Measurements from ENCODE around the gene SLCO4A1.

SLCO4A1 gene

GRCh38 chr20:62638679-62639406 lies 3.5 kb upstream of the SLCO4A1 start:
- DNase-seq = no peak

GRCh38 chr20:62639765-62640164 lies 2.5 kb upstream of the SLCO4A1 start:
- DNase-seq = no peak

GRCh38 chr20:62640870-62641269 lies 1.4 kb upstream of the SLCO4A1 start:
- DNase-seq = no peak

- DNase-seq = no peak
These were observed 817 bp upstream of the SLCO4A1 start for GRCh38 chr20:62641321-62642050.

- DNase-seq = peak; percentile 63
These were observed 590 bp downstream of the SLCO4A1 start for GRCh38 chr20:62642666-62643520.

- no peak for DNase-seq
These were observed 1.3 kb downstream of the SLCO4A1 start for GRCh38 chr20:62643521-62644043.

GRCh38 chr20:62644044-62644795 lies 1.9 kb downstream of the SLCO4A1 start:
- DNase-seq = no peak

GRCh38 chr20:62644802-62645496 lies 2.6 kb downstream of the SLCO4A1 start:
- no peak for DNase-seq

GRCh38 chr20:62645613-62646012 lies 3.3 kb downstream of the SLCO4A1 start:
- no peak for DNase-seq

- no peak for DNase-seq
These were observed 4.7 kb downstream of the SLCO4A1 start for GRCh38 chr20:62646851-62647520.

GRCh38 chr20:62647521-62648317 lies 5.4 kb downstream of the SLCO4A1 start:
- DNase-seq = peak; percentile 91

GRCh38 chr20:62648318-62648995 lies 6.2 kb downstream of the SLCO4A1 start:
- DNase-seq = no peak

- DNase-seq = no peak
These were observed 6.8 kb downstream of the SLCO4A1 start for GRCh38 chr20:62649140-62649539.

GRCh38 chr20:62650551-62651284 lies 8.4 kb downstream of the SLCO4A1 start:
- DNase-seq = no peak

GRCh38 chr20:62651285-62652021 lies 9.2 kb downstream of the SLCO4A1 start:
- no peak for DNase-seq

GRCh38 chr20:62652041-62652893 lies 10.0 kb downstream of the SLCO4A1 start:
- peak; percentile 88 for DNase-seq

GRCh38 chr20:62652894-62653305 lies 10.6 kb downstream of the SLCO4A1 start:
- no peak for DNase-seq
